IMR-90 (cell line): ENCODE data around the gene ARV1. TPM values are rescaled to one million over a fixed set of nuclear protein-coding genes. Genes with fewer than 3 reads are reported as not detected.

Source experiments
- ATAC-seq: fragments of 200-7000 bp; cut with Tn5 transposase; 2 replicates; pipeline ENCODE4 v1.9.1; 2020; ENCODE audit warnings: low read depth, mild to moderate bottlenecking, moderate library complexity
- BruUV-seq: library from RNA; stranded (reverse); fragments of 400-500 nt; replicated peaks from 2 replicates; lab custom pipeline; 2021; lab: Mats Ljungman, UMichigan
- CTCF ChIA-PET: fragments of 300-600 bp; formaldehyde crosslinking; extraction: SDS; loops from one replicate; lab custom pipeline; 2021; ENCODE audit warnings: antibody characterized with exemption; lab: Yijun Ruan, JAX
- POLR2A ChIA-PET: fragments of 300-600 bp; sonication (Branson Sonifier 250); formaldehyde crosslinking; loops from one replicate; lab custom pipeline; 2022; ENCODE audit warnings: antibody characterized with exemption; ENCODE audit not compliant: unreplicated experiment; lab: Charles Lee
- DNase-seq: peaks from one replicate; pipeline ENCODE4 v3.0.0; 2013
- H2AFZ ChIP-seq: replicated peaks from 2 replicates; pipeline ENCODE3; 2013; ENCODE audit warnings: low read length, mild to moderate bottlenecking; ENCODE audit not compliant: poor library complexity
- H2AK5ac ChIP-seq: 2 replicates; pipeline ENCODE4 v1.6.1; 2013; ENCODE audit warnings: low read depth, low read length, inconsistent platforms
- H2AK9ac ChIP-seq: replicated peaks from 2 replicates; pipeline ENCODE3; 2013; ENCODE audit warnings: mild to moderate bottlenecking, low read depth, low read length, moderate library complexity; ENCODE audit not compliant: poor library complexity
- H2BK120ac ChIP-seq: 2 replicates; pipeline ENCODE4 v1.6.1; 2013; ENCODE audit warnings: low read depth, low read length, inconsistent platforms
- H2BK15ac ChIP-seq: 3 replicates; pipeline ENCODE4 v1.6.1; 2013; ENCODE audit warnings: low read depth, low read length, inconsistent platforms
- H2BK20ac ChIP-seq: 2 replicates; pipeline ENCODE4 v1.6.1; 2013; ENCODE audit warnings: low read depth, mild to moderate bottlenecking, inconsistent platforms, low read length, moderate library complexity
- H2BK5ac ChIP-seq: 2 replicates; pipeline ENCODE4 v1.6.1; 2013; ENCODE audit warnings: mild to moderate bottlenecking, low read depth, low read length, inconsistent platforms; ENCODE audit not compliant: poor library complexity, severe bottlenecking
- H3K14ac ChIP-seq: replicated peaks from 2 replicates; pipeline ENCODE4 v1.6.1; 2013; ENCODE audit warnings: low read depth, low read length, inconsistent platforms
- H3K18ac ChIP-seq: 2 replicates; pipeline ENCODE4 v1.6.1; 2013; ENCODE audit warnings: low read depth, low read length, control low read depth
- H3K23ac ChIP-seq: 2 replicates; pipeline ENCODE4 v1.6.1; 2013; ENCODE audit warnings: low read depth, low read length, inconsistent platforms
- H3K27ac ChIP-seq: 2 replicates; pipeline ENCODE4 v1.5.1; 2013; ENCODE audit warnings: mild to moderate bottlenecking, control low read depth, low read length; ENCODE audit not compliant: insufficient read depth
- H3K27me3 ChIP-seq: 2 replicates; pipeline ENCODE4 v1.6.1; 2013; ENCODE audit warnings: low read length; ENCODE audit not compliant: control insufficient read depth, insufficient read depth
- H3K36me3 ChIP-seq: 2 replicates; pipeline ENCODE4 v1.6.1; 2013; ENCODE audit warnings: low read length, mixed read lengths; ENCODE audit not compliant: control insufficient read depth, insufficient read depth
- H3K4ac ChIP-seq: 2 replicates; pipeline ENCODE4 v1.6.1; 2013; ENCODE audit warnings: low read depth, low read length, inconsistent platforms
- H3K4me1 ChIP-seq: 2 replicates; pipeline ENCODE4 v1.6.1; 2013; ENCODE audit warnings: low read length, mixed read lengths; ENCODE audit not compliant: control insufficient read depth, insufficient read depth
- H3K4me2 ChIP-seq: 2 replicates; pipeline ENCODE4 v1.6.1; 2013; ENCODE audit warnings: low read depth, mild to moderate bottlenecking, control low read depth, low read length, moderate library complexity
- H3K4me3 ChIP-seq: 2 replicates; pipeline ENCODE4 v1.5.1; 2013; ENCODE audit warnings: low read depth, mild to moderate bottlenecking, control low read depth, low read length, moderate library complexity; ENCODE audit not compliant: insufficient read depth
- H3K56ac ChIP-seq: 2 replicates; pipeline ENCODE4 v1.6.1; 2013; ENCODE audit warnings: low read length, inconsistent platforms; ENCODE audit not compliant: insufficient read depth; ENCODE audit errors: extremely low read depth
- H3K79me1 ChIP-seq, 2 experiments: 2 replicates each; pipeline ENCODE4 v1.6.1; 2013; ENCODE audit warnings: low read length in 2 of 2, inconsistent platforms in 1 of 2, low read depth in 1 of 2
- H3K9ac ChIP-seq: 2 replicates; pipeline ENCODE4 v1.6.1; 2013; ENCODE audit warnings: low read depth, low read length, control low read depth
- H3K9me1 ChIP-seq: 2 replicates; pipeline ENCODE4 v1.6.1; 2013; ENCODE audit warnings: low read length, inconsistent platforms; ENCODE audit not compliant: insufficient read depth
- H3K9me3 ChIP-seq: 2 replicates; pipeline ENCODE4 v1.6.1; 2013; ENCODE audit warnings: low read length; ENCODE audit not compliant: control insufficient read depth, insufficient read depth
- H4K20me1 ChIP-seq: 2 replicates; pipeline ENCODE4 v1.6.1; 2013; ENCODE audit warnings: low read length, inconsistent platforms; ENCODE audit not compliant: insufficient read depth
- H4K5ac ChIP-seq: 2 replicates; pipeline ENCODE4 v1.6.1; 2013; ENCODE audit warnings: mild to moderate bottlenecking, low read depth, low read length, control low read depth
- H4K8ac ChIP-seq, 2 experiments: 2 replicates each; pipeline ENCODE4 v1.6.1; 2013; ENCODE audit warnings: low read depth in 2 of 2, low read length in 2 of 2, control low read depth in 1 of 2, inconsistent platforms in 1 of 2
- H4K91ac ChIP-seq: 2 replicates; pipeline ENCODE4 v1.6.1; 2013; ENCODE audit warnings: low read depth, low read length, inconsistent platforms; ENCODE audit not compliant: insufficient read depth
- CEBPB ChIP-seq: IDR thresholded peaks from 2 replicates; pipeline ENCODE4 v1.6.1; 2012; ENCODE audit warnings: low read depth, low read length, improper control_type of control experiment
- CHD1 ChIP-seq: IDR thresholded peaks from 2 replicates; pipeline ENCODE4 v1.6.1; 2012; ENCODE audit warnings: low read depth, low read length, improper control_type of control experiment
- FOS ChIP-seq: fragments of 150-350 bp; IDR thresholded peaks from 2 replicates; pipeline ENCODE4 v1.6.1; 2016; ENCODE audit warnings: low read depth, low read length
- MAFK ChIP-seq: IDR thresholded peaks from 2 replicates; pipeline ENCODE4 v1.6.1; 2012; ENCODE audit warnings: low read depth, low read length, improper control_type of control experiment
- MAZ ChIP-seq: IDR thresholded peaks from 2 replicates; pipeline ENCODE4 v1.6.1; 2012; ENCODE audit warnings: low read depth, mild to moderate bottlenecking, low read length, improper control_type of control experiment, moderate library complexity, borderline replicate concordance
- MXI1 ChIP-seq: IDR thresholded peaks from 2 replicates; pipeline ENCODE4 v1.6.1; 2012; ENCODE audit warnings: low read depth, mild to moderate bottlenecking, low read length, moderate library complexity, borderline replicate concordance
- NFE2L2 ChIP-seq: fragments of 150-350 bp; IDR thresholded peaks from 2 replicates; pipeline ENCODE4 v1.6.1; 2016; ENCODE audit warnings: low read depth, mild to moderate bottlenecking, low read length
- POLR2A ChIP-seq: IDR thresholded peaks from 2 replicates; pipeline ENCODE4 v1.6.1; 2012; ENCODE audit warnings: mild to moderate bottlenecking, low read depth, low read length
- RAD21 ChIP-seq: IDR thresholded peaks from 2 replicates; pipeline ENCODE4 v1.6.1; 2012; ENCODE audit warnings: low read length, improper control_type of control experiment
- RCOR1 ChIP-seq: IDR thresholded peaks from 2 replicates; pipeline ENCODE4 v1.6.1; 2012; ENCODE audit warnings: mild to moderate bottlenecking, low read length, improper control_type of control experiment; ENCODE audit not compliant: insufficient replicate concordance
- RFX5 ChIP-seq: IDR thresholded peaks from 2 replicates; pipeline ENCODE4 v1.8.0; 2012; ENCODE audit warnings: low read depth, mild to moderate bottlenecking, low read length, moderate library complexity
- SMC3 ChIP-seq: fragments of 150-350 bp; IDR thresholded peaks from 2 replicates; pipeline ENCODE4 v1.6.1; 2016; ENCODE audit warnings: low read depth, mild to moderate bottlenecking, antibody characterized with exemption, low read length, moderate library complexity
- WGBS, 2 experiments: methylation state at CpG; one replicate each; pipeline versions ENCODE4 v1.1.5 to v1.1.7; 2013; ENCODE audit warnings: missing lambda C conversion rate in 2 of 2; ENCODE audit not compliant: insufficient read length in 1 of 2; ENCODE audit errors: extremely low coverage in 2 of 2; 5-methylcytosine and 5-hydroxymethylcytosine counted together
- dilution Hi-C: fragments of 300-500 bp; cut with HindIII; formaldehyde crosslinking; loops from one replicate; pipeline ENCODE4 v1.14.3; 2018; ENCODE audit warnings: low sequenced_read_pairs; ENCODE audit not compliant: unreplicated experiment
- in situ Hi-C: fragments of 300-500 bp; cut with MboI; formaldehyde crosslinking; loops from 3 replicates; pipeline ENCODE4 v1.14.3; 2019; ENCODE audit warnings: low sequenced_read_pairs, inconsistent platforms, mixed read lengths
- intact Hi-C: fragments of 100-400 bp; cut with micrococcal nuclease; formaldehyde crosslinking; loops from 2 replicates; pipeline ENCODE4 v1.10.0; 2022
- polyA plus RNA-seq, 3 experiments: library from polyadenylated mRNA; depleted of rRNA; stranded (reverse); fragments of >200 nt; gene quantifications; 2 replicates each; pipeline ENCODE4 v1.2.3, GENCODE V29; 2012; ENCODE audit warnings: low replicate concordance in 1 of 3
- total RNA-seq: library from RNA; depleted of rRNA; stranded (reverse); fragments of >200 nt; gene quantifications from 2 replicates; pipeline ENCODE4 v1.2.3, GENCODE V29; 2012
- TF ChIP-seq, protein P1 (sequence below): fragments of 150-350 bp; IDR thresholded peaks from 2 replicates; pipeline ENCODE4 v1.6.1; 2017; ENCODE audit warnings: mild to moderate bottlenecking, antibody characterized with exemption, low read length, low read depth
- TF ChIP-seq, protein P2 (sequence below): conservative IDR thresholded peaks from 2 replicates; pipeline ENCODE4 v1.5.1; 2012; ENCODE audit warnings: mild to moderate bottlenecking, low read depth, low read length, improper control_type of control experiment
- TF ChIP-seq, protein P3 (sequence below): fragments of 150-350 bp; IDR thresholded peaks from 2 replicates; pipeline ENCODE4 v1.6.1; 2016; ENCODE audit warnings: low read depth, mild to moderate bottlenecking, low read length, moderate library complexity, borderline replicate concordance

ARV1 gene
- total and polyA plus RNA-seq, 2 of the 4 experiments (the other 2 are of a cell fraction): 19.0 to 22.9 TPM

DNA sequence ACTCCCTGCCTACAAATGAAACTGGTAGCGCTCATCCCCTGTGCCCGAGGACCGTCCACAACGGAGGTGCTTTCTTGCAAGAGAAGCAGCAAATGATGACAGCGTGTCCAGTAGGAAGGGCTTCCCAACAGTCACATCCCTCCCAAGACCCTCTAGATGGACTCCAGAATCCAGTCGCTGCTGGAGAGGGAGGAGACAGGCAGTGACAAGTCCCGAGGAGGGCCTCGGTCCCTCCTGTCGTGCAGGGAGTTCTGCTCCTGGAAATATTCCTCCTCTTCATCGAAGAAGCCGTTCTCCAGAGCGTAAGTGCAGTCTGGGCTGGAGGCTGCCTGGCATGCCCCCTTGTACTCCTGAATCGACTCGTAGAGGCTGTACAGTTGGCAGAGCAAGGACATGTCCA is 40.8 kb downstream of the ARV1 start:
- Histone ChIP-seq H4K20me1 (no peaks in the 10 kb centered on the region), H3K4me2 (no peak overlapping the region), H2AK9ac (no peak overlapping the region), H3K14ac (no peak overlapping the region), H3K18ac (no peak overlapping the region), H4K91ac (no peak overlapping the region), H3K27ac (no peak overlapping the region), H2BK15ac (no peak overlapping the region), H3K4me3 (no peak overlapping the region), H3K23ac (no peak overlapping the region), H3K36me3 (peaks cover 10% of the 10 kb centered on the region), H2AFZ (peak overlapping the region; percentile 37), H3K9me3 (no peaks in the 10 kb centered on the region), H4K8ac (no peak overlapping the region), H3K4ac (no peak overlapping the region; the same call in 1 of the 2 replicates), H2BK120ac (no peak overlapping the region; the same call in 1 of the 2 replicates), H3K79me1 (peaks cover 0 to 11% of the 10 kb centered on the region in 2 experiments; a peak in 1 of 4 replicates), H3K27me3 (no peaks in the 10 kb centered on the region), H3K9ac (no peak overlapping the region), H2AK5ac (no peak overlapping the region; the same call in 1 of the 2 replicates), H4K5ac (no peak overlapping the region), H2BK5ac (no peak overlapping the region), H2BK20ac (no peak overlapping the region), H3K56ac (no peak overlapping the region), H3K4me1 (peaks cover 9% of the 10 kb centered on the region), H3K9me1 (peaks cover 15% of the 10 kb centered on the region)
- intact Hi-C loops (no loop called here), dilution Hi-C loops (no loop called here), in situ Hi-C loops (no loop called here)
- CTCF ChIA-PET: no interaction called here
- 100% methylated on average over 4 of the region's 14 CpGs; no CpG with 5 or more reads in 1 of the 2 experiments for WGBS, 2 experiments
- POLR2A ChIA-PET: no interaction called here
- no TSS peak for BruUV-seq
- TF ChIP-seq MAFK (no peak), RFX5 (no peak), FOS (no peak), RCOR1 (no peak), MXI1 (no peak), MAZ (no peak), CHD1 (no peak), CEBPB (no peak), RAD21 (no peak), SMC3 (no peak), NFE2L2 (no peak), POLR2A (no peak)
- TF ChIP-seq, protein P1, sequence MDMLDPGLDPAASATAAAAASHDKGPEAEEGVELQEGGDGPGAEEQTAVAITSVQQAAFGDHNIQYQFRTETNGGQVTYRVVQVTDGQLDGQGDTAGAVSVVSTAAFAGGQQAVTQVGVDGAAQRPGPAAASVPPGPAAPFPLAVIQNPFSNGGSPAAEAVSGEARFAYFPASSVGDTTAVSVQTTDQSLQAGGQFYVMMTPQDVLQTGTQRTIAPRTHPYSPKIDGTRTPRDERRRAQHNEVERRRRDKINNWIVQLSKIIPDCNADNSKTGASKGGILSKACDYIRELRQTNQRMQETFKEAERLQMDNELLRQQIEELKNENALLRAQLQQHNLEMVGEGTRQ: no peak
- TF ChIP-seq, protein P2, sequence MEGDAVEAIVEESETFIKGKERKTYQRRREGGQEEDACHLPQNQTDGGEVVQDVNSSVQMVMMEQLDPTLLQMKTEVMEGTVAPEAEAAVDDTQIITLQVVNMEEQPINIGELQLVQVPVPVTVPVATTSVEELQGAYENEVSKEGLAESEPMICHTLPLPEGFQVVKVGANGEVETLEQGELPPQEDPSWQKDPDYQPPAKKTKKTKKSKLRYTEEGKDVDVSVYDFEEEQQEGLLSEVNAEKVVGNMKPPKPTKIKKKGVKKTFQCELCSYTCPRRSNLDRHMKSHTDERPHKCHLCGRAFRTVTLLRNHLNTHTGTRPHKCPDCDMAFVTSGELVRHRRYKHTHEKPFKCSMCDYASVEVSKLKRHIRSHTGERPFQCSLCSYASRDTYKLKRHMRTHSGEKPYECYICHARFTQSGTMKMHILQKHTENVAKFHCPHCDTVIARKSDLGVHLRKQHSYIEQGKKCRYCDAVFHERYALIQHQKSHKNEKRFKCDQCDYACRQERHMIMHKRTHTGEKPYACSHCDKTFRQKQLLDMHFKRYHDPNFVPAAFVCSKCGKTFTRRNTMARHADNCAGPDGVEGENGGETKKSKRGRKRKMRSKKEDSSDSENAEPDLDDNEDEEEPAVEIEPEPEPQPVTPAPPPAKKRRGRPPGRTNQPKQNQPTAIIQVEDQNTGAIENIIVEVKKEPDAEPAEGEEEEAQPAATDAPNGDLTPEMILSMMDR: no peak
- TF ChIP-seq, protein P3, sequence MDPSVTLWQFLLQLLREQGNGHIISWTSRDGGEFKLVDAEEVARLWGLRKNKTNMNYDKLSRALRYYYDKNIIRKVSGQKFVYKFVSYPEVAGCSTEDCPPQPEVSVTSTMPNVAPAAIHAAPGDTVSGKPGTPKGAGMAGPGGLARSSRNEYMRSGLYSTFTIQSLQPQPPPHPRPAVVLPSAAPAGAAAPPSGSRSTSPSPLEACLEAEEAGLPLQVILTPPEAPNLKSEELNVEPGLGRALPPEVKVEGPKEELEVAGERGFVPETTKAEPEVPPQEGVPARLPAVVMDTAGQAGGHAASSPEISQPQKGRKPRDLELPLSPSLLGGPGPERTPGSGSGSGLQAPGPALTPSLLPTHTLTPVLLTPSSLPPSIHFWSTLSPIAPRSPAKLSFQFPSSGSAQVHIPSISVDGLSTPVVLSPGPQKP: no peak
- DNase-seq: no peak
- ATAC-seq: no peak
